HepG2 (cell line): ENCODE measurements around the gene ZG16. TPM values are rescaled to one million over a fixed set of nuclear protein-coding genes. Genes with fewer than 3 reads are reported as not detected.

Experiments
- ARID2 ChIP-seq: sonication (generic); formaldehyde crosslinking; IDR thresholded peaks from 2 replicates; pipeline ENCODE4 v1.8.1; 2022; ENCODE audit warnings: mild to moderate bottlenecking, missing genetic modification reagents, borderline replicate concordance
- BATF2 ChIP-seq: sonication (generic); formaldehyde crosslinking; IDR thresholded peaks from 2 replicates; pipeline ENCODE4 v1.8.0; 2022; ENCODE audit warnings: mild to moderate bottlenecking, missing genetic modification reagents, moderate library complexity
- CAMTA2 ChIP-seq: sonication (generic); formaldehyde crosslinking; IDR thresholded peaks from 2 replicates; pipeline ENCODE4 v1.4.0; 2020; ENCODE audit warnings: mild to moderate bottlenecking, missing genetic modification reagents, borderline replicate concordance
- CBX5 ChIP-seq: sonication (generic); formaldehyde crosslinking; IDR thresholded peaks from 2 replicates; pipeline ENCODE4 v1.4.0; 2020; ENCODE audit warnings: missing genetic modification reagents, borderline replicate concordance
- CEBPB ChIP-seq: IDR thresholded peaks from 2 replicates; pipeline ENCODE4 v1.6.1; 2011; ENCODE audit warnings: low read depth, low read length, improper control_type of control experiment, borderline replicate concordance
- FOXK1 ChIP-seq: sonication (generic); formaldehyde crosslinking; IDR thresholded peaks from 2 replicates; pipeline ENCODE4 v1.4.0; 2020; ENCODE audit warnings: low read depth, missing genetic modification reagents, borderline replicate concordance
- GRHL1 ChIP-seq: sonication (generic); formaldehyde crosslinking; conservative IDR thresholded peaks from 2 replicates; pipeline ENCODE4 v1.8.0; 2022; ENCODE audit warnings: missing genetic modification reagents
- HES4 ChIP-seq: sonication (generic); formaldehyde crosslinking; IDR thresholded peaks from 2 replicates; pipeline ENCODE4 v1.9.0; 2021; ENCODE audit warnings: mild to moderate bottlenecking, missing genetic modification reagents, borderline replicate concordance
- TOE1 ChIP-seq: sonication (generic); formaldehyde crosslinking; IDR thresholded peaks from 2 replicates; pipeline ENCODE4 v1.4.0; 2020; ENCODE audit warnings: mild to moderate bottlenecking, missing genetic modification reagents
- ZFY ChIP-seq: sonication (generic); formaldehyde crosslinking; IDR thresholded peaks from 2 replicates; pipeline ENCODE4 v1.4.0; 2020; ENCODE audit warnings: missing genetic modification reagents
- ZNF329 ChIP-seq: sonication (generic); formaldehyde crosslinking; IDR thresholded peaks from 2 replicates; pipeline ENCODE4 v1.9.0; 2021; ENCODE audit warnings: low read depth, mild to moderate bottlenecking, missing genetic modification reagents
- ZNF44 ChIP-seq: sonication (generic); formaldehyde crosslinking; IDR thresholded peaks from 2 replicates; pipeline ENCODE4 v1.5.1; 2020; ENCODE audit warnings: mild to moderate bottlenecking, missing genetic modification reagents
- ZNF549 ChIP-seq: sonication (generic); formaldehyde crosslinking; IDR thresholded peaks from 2 replicates; pipeline ENCODE4 v1.5.0; 2020; ENCODE audit warnings: missing genetic modification reagents
- ZNF670 ChIP-seq: sonication (generic); formaldehyde crosslinking; IDR thresholded peaks from 2 replicates; pipeline ENCODE4 v1.8.0; 2022; ENCODE audit warnings: mild to moderate bottlenecking, missing genetic modification reagents, borderline replicate concordance
- ZNF790 ChIP-seq: sonication (generic); formaldehyde crosslinking; IDR thresholded peaks from 2 replicates; pipeline ENCODE4 v1.8.0; 2022; ENCODE audit warnings: missing genetic modification reagents, mild to moderate bottlenecking, borderline replicate concordance
- polyA plus RNA-seq, 8 experiments: library from polyadenylated mRNA; depleted of rRNA in 3 of 8; stranded (reverse) in 7 of 8; unstranded in 1 of 8; fragments of >200 nt; fragmentation: Illumina TruSeq in 4 of 8; extraction: Trizol in 4 of 8; gene quantifications; 2 replicates each; pipeline versions ENCODE4 v1.2.1 to v1.2.3, GENCODE V29; 2011 to 2016; ENCODE audit warnings: low read depth in 4 of 8, missing spikeins in 1 of 8, mixed read lengths in 1 of 8; ENCODE audit not compliant: insufficient read depth in 1 of 8
- total RNA-seq, 5 experiments: library from RNA; depleted of rRNA; stranded (reverse); fragments of >200 nt; fragmentation: Illumina TruSeq; extraction: Trizol; gene quantifications; 2 replicates each; pipeline ENCODE4 v1.2.3, GENCODE V29; 2016; ENCODE audit warnings: low read depth in 1 of 5
- TF ChIP-seq, protein P1 (sequence below): sonication (generic); formaldehyde crosslinking; IDR thresholded peaks from 2 replicates; pipeline ENCODE4 v1.4.0; 2020; ENCODE audit warnings: mild to moderate bottlenecking, missing genetic modification reagents, borderline replicate concordance
- TF ChIP-seq, protein P2 (sequence below): sonication (generic); formaldehyde crosslinking; IDR thresholded peaks from 2 replicates; pipeline ENCODE4 v1.8.0; 2022; ENCODE audit warnings: mild to moderate bottlenecking, missing genetic modification reagents
- TF ChIP-seq, protein P3 (sequence below): sonication (generic); formaldehyde crosslinking; IDR thresholded peaks from 2 replicates; pipeline ENCODE4 v1.4.0; 2020; ENCODE audit warnings: missing genetic modification reagents; ENCODE audit errors: not compliant biosample characterization

Gene ZG16
- total and polyA plus RNA-seq, 2 of the 13 experiments (the other 11 are each of a cell fraction or from before 2014, with no cell fraction given), result 0.04 to 0.07 TPM

- no peak for TF ChIP-seq GRHL1
- TF ChIP-seq ZNF549 (CRISPR knock-in tag), result no peak
- TF ChIP-seq BATF2, result no peak
- no peak for TF ChIP-seq ZNF790 (CRISPR knock-in tag)
- 0 out of 2 replicates have a peak, but pooled peaks have one; percentile 32 for TF ChIP-seq ZNF44
- TF ChIP-seq ZNF670 (CRISPR knock-in tag), result peak; percentile 94; the same call in 1 of the 2 replicates
- TF ChIP-seq, protein P1, sequence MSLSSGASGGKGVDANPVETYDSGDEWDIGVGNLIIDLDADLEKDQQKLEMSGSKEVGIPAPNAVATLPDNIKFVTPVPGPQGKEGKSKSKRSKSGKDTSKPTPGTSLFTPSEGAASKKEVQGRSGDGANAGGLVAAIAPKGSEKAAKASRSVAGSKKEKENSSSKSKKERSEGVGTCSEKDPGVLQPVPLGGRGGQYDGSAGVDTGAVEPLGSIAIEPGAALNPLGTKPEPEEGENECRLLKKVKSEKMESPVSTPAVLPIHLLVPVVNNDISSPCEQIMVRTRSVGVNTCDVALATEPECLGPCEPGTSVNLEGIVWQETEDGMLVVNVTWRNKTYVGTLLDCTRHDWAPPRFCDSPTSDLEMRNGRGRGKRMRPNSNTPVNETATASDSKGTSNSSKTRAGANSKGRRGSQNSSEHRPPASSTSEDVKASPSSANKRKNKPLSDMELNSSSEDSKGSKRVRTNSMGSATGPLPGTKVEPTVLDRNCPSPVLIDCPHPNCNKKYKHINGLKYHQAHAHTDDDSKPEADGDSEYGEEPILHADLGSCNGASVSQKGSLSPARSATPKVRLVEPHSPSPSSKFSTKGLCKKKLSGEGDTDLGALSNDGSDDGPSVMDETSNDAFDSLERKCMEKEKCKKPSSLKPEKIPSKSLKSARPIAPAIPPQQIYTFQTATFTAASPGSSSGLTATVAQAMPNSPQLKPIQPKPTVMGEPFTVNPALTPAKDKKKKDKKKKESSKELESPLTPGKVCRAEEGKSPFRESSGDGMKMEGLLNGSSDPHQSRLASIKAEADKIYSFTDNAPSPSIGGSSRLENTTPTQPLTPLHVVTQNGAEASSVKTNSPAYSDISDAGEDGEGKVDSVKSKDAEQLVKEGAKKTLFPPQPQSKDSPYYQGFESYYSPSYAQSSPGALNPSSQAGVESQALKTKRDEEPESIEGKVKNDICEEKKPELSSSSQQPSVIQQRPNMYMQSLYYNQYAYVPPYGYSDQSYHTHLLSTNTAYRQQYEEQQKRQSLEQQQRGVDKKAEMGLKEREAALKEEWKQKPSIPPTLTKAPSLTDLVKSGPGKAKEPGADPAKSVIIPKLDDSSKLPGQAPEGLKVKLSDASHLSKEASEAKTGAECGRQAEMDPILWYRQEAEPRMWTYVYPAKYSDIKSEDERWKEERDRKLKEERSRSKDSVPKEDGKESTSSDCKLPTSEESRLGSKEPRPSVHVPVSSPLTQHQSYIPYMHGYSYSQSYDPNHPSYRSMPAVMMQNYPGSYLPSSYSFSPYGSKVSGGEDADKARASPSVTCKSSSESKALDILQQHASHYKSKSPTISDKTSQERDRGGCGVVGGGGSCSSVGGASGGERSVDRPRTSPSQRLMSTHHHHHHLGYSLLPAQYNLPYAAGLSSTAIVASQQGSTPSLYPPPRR (CRISPR knock-in tag), result peak; percentile 93
- TF ChIP-seq ZFY (CRISPR knock-in tag), result peak; percentile 72
- no peak for TF ChIP-seq CEBPB
- TF ChIP-seq, protein P2, sequence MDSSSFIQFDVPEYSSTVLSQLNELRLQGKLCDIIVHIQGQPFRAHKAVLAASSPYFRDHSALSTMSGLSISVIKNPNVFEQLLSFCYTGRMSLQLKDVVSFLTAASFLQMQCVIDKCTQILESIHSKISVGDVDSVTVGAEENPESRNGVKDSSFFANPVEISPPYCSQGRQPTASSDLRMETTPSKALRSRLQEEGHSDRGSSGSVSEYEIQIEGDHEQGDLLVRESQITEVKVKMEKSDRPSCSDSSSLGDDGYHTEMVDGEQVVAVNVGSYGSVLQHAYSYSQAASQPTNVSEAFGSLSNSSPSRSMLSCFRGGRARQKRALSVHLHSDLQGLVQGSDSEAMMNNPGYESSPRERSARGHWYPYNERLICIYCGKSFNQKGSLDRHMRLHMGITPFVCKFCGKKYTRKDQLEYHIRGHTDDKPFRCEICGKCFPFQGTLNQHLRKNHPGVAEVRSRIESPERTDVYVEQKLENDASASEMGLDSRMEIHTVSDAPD (CRISPR knock-in tag), result peak; percentile 100
- TF ChIP-seq ARID2, result no peak
- 0 out of 2 replicates have a peak, but pooled peaks have one; percentile 52 for TF ChIP-seq HES4 (CRISPR knock-in tag)
- TF ChIP-seq ZNF329 (CRISPR knock-in tag), result no peak
- TF ChIP-seq CBX5 (CRISPR knock-in tag), result peak; percentile 75; the same call in 1 of the 2 replicates
- TF ChIP-seq, protein P3, sequence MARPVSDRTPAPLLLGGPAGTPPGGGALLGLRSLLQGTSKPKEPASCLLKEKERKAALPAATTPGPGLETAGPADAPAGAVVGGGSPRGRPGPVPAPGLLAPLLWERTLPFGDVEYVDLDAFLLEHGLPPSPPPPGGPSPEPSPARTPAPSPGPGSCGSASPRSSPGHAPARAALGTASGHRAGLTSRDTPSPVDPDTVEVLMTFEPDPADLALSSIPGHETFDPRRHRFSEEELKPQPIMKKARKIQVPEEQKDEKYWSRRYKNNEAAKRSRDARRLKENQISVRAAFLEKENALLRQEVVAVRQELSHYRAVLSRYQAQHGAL (CRISPR knock-in tag), result no peak
- no peak for TF ChIP-seq CAMTA2 (CRISPR knock-in tag)
- TF ChIP-seq TOE1 (CRISPR knock-in tag), result peak; percentile 62; the same call in 1 of the 2 replicates
- TF ChIP-seq FOXK1 (CRISPR knock-in tag), result no peak; the same call in 1 of the 2 replicates
Measured at GRCh38 chr16:29765167-29766032, 12.7 kb upstream of the ZG16 start (continued).
